Measurements from ENCODE around the gene CLRN2. TPM values are rescaled to one million over a fixed set of nuclear protein-coding genes. Genes with fewer than 3 reads are reported as not detected.

Gene CLRN2
- total RNA-seq, 1 experiment from 2014 or later: not detected

DNA sequence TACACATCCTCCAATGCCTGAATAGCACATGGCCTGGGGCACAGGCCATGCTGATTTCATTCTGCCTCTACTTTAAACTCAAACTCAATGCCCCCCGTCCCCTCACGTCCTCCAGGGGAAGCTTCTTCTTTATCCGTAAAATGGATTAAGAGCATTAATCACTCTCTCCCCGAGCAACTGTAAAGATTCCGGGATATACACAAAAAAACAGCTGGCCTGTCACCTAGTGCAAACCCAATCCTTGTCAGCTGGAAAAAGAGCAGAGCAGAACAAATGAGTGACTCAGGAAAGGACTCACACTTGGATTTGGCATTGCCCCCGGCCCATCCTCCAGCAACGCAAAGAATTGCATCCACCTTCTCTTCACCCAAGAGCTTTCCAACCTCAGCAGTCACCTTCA, 10.9 kb upstream of the CLRN2 start:
- ChIA-PET POLR2A (ENCODE audit: unreplicated experiment) (no interaction called here), CTCF (no interaction called here)
- H3K36me3 ChIP-seq (ENCODE audit: low read depth, low read length): peaks cover 10% of the 10 kb centered on the region; the same call in 1 of the 2 replicates
- H3K4me3 ChIP-seq (ENCODE audit: low read length): no peak overlapping the region
- H3K27me3 ChIP-seq (ENCODE audit: low read length): no peaks in the 10 kb centered on the region
- DNase-seq (no peak), ATAC-seq (no peak)
- no peaks in the 10 kb centered on the region for H3K9me2 ChIP-seq (replicated peaks; ENCODE audit: low read length)
- H3K9me3 ChIP-seq (ENCODE audit: low read length): no peaks in the 10 kb centered on the region
- no peaks in the 10 kb centered on the region for H4K20me1 ChIP-seq (ENCODE audit: low read length)
- intact Hi-C loops (cut with micrococcal nuclease): no loop called here
- no peaks in the 10 kb centered on the region for H3F3A ChIP-seq (ENCODE audit: low read length, unreplicated experiment)
- H3K9ac ChIP-seq (ENCODE audit: low read length): no peak overlapping the region
- no TSS peak for BruUV-seq (replicated peaks)
- no peak overlapping the region for H3K4me2 ChIP-seq (ENCODE audit: low read length)
- no peak overlapping the region for H3K27ac ChIP-seq (ENCODE audit: low read length)
- TF ChIP-seq EZH2 (IDR thresholded peaks at IDR 0.05; ENCODE audit: low read length, unreplicated experiment) (no peak), EZH2phosphoT487 (IDR thresholded peaks at IDR 0.05; ENCODE audit: borderline replicate concordance, low read length) (no peak)
- TF ChIP-seq, protein P1, sequence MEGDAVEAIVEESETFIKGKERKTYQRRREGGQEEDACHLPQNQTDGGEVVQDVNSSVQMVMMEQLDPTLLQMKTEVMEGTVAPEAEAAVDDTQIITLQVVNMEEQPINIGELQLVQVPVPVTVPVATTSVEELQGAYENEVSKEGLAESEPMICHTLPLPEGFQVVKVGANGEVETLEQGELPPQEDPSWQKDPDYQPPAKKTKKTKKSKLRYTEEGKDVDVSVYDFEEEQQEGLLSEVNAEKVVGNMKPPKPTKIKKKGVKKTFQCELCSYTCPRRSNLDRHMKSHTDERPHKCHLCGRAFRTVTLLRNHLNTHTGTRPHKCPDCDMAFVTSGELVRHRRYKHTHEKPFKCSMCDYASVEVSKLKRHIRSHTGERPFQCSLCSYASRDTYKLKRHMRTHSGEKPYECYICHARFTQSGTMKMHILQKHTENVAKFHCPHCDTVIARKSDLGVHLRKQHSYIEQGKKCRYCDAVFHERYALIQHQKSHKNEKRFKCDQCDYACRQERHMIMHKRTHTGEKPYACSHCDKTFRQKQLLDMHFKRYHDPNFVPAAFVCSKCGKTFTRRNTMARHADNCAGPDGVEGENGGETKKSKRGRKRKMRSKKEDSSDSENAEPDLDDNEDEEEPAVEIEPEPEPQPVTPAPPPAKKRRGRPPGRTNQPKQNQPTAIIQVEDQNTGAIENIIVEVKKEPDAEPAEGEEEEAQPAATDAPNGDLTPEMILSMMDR (conservative IDR thresholded peaks at IDR 0.05; ENCODE audit: low read depth, low read length): no peak
- peaks cover 14% of the 10 kb centered on the region for H3K4me1 ChIP-seq (ENCODE audit: insufficient read depth, low read length)
- H3K79me2 ChIP-seq (ENCODE audit: low read length): no peaks in the 10 kb centered on the region
- no peak overlapping the region for H2AFZ ChIP-seq (ENCODE audit: low read length)

GRCh38 chr4:17510582-17510981, 4.4 kb upstream of the CLRN2 start:
- Histone ChIP-seq H3K27ac (ENCODE audit: low read length) (no peak overlapping the region), H3K4me1 (ENCODE audit: insufficient read depth, low read length) (peaks cover 10% of the 10 kb centered on the region), H3K9me2 (replicated peaks; ENCODE audit: low read length) (no peaks in the 10 kb centered on the region), H3K4me3 (ENCODE audit: low read length) (0 out of 2 replicates have a peak overlapping the region, but pooled peaks have one; percentile 89), H3K4me2 (ENCODE audit: low read length) (peak overlapping the region; percentile 86), H3K79me2 (ENCODE audit: low read length) (peaks cover 20% of the 10 kb centered on the region), H3F3A (ENCODE audit: low read length, unreplicated experiment) (no peaks in the 10 kb centered on the region), H3K9ac (ENCODE audit: low read length) (no peak overlapping the region), H4K20me1 (ENCODE audit: low read length) (no peaks in the 10 kb centered on the region), H2AFZ (ENCODE audit: low read length) (no peak overlapping the region), H3K27me3 (ENCODE audit: low read length) (no peaks in the 10 kb centered on the region), H3K36me3 (ENCODE audit: low read depth, low read length) (no peaks in the 10 kb centered on the region), H3K9me3 (ENCODE audit: low read length) (no peaks in the 10 kb centered on the region)
- TF ChIP-seq EZH2phosphoT487 (IDR thresholded peaks at IDR 0.05; ENCODE audit: borderline replicate concordance, low read length): no peak
- TF ChIP-seq, protein P1 (conservative IDR thresholded peaks at IDR 0.05; ENCODE audit: low read depth, low read length): no peak
- no peak for TF ChIP-seq EZH2 (IDR thresholded peaks at IDR 0.05; ENCODE audit: low read length, unreplicated experiment)
- POLR2A ChIA-PET (ENCODE audit: unreplicated experiment): interaction anchor here (0.7 kb wide), 1 partner anchor 348 kb away, joined by 5 read pairs; no protein-coding TSS in a partner anchor
- intact Hi-C loops (cut with micrococcal nuclease): loop anchor here (10.0 kb wide), 1 partner anchor 124 kb away; no protein-coding TSS in a partner anchor
- CTCF ChIA-PET: no interaction called here
- BruUV-seq (replicated peaks): no TSS peak
- no peak for DNase-seq
- no peak for ATAC-seq

- peak overlapping the region; percentile 86 for H3K4me2 ChIP-seq (ENCODE audit: low read length)
- ATAC-seq (no peak), DNase-seq (no peak)
- ChIA-PET CTCF (no interaction called here), POLR2A (ENCODE audit: unreplicated experiment) (interaction anchor here (0.7 kb wide), 1 partner anchor 348 kb away, joined by 5 read pairs; no protein-coding TSS in a partner anchor)
- H3K9me3 ChIP-seq (ENCODE audit: low read length): no peaks in the 10 kb centered on the region
- H3K9me2 ChIP-seq (replicated peaks; ENCODE audit: low read length): no peaks in the 10 kb centered on the region
- no peaks in the 10 kb centered on the region for H3K36me3 ChIP-seq (ENCODE audit: low read depth, low read length)
- H3K4me3 ChIP-seq (ENCODE audit: low read length): peak overlapping the region; percentile 89
- TF ChIP-seq, protein P1 (conservative IDR thresholded peaks at IDR 0.05; ENCODE audit: low read depth, low read length): no peak
- no peak for TF ChIP-seq EZH2phosphoT487 (IDR thresholded peaks at IDR 0.05; ENCODE audit: borderline replicate concordance, low read length)
- peaks cover 4% of the 10 kb centered on the region; the same call in 1 of the 2 replicates for H3K27me3 ChIP-seq (ENCODE audit: low read length)
- peaks cover 20% of the 10 kb centered on the region for H3K79me2 ChIP-seq (ENCODE audit: low read length)
- peaks cover 10% of the 10 kb centered on the region for H3K4me1 ChIP-seq (ENCODE audit: insufficient read depth, low read length)
- no peak overlapping the region for H3K27ac ChIP-seq (ENCODE audit: low read length)
- H3K9ac ChIP-seq (ENCODE audit: low read length): peak overlapping the region; percentile 83
- H2AFZ ChIP-seq (ENCODE audit: low read length): peak overlapping the region; percentile 71
- H4K20me1 ChIP-seq (ENCODE audit: low read length): no peaks in the 10 kb centered on the region
- no TSS peak for BruUV-seq (replicated peaks)
- H3F3A ChIP-seq (ENCODE audit: low read length, unreplicated experiment): no peaks in the 10 kb centered on the region
- intact Hi-C loops (cut with micrococcal nuclease): loop anchor here (10.0 kb wide), 1 partner anchor 124 kb away; no protein-coding TSS in a partner anchor
Observed at GRCh38 chr4:17511051-17511450, 3.9 kb upstream of the CLRN2 start.
